IMR-90 (cell line): ENCODE results near the gene KDM5A. TPM values are rescaled to one million over a fixed set of nuclear protein-coding genes. Genes with fewer than 3 reads are reported as not detected.

Source experiments
- ATAC-seq: fragments of 200-7000 bp; cut with Tn5 transposase; 2 replicates; pipeline ENCODE4 v1.9.1; 2020; ENCODE audit warnings: low read depth, mild to moderate bottlenecking, moderate library complexity
- BruUV-seq: library from RNA; stranded (reverse); fragments of 400-500 nt; replicated peaks from 2 replicates; lab custom pipeline; 2021; lab: Mats Ljungman, UMichigan
- CTCF ChIA-PET: fragments of 300-600 bp; formaldehyde crosslinking; extraction: SDS; loops from one replicate; lab custom pipeline; 2021; ENCODE audit warnings: antibody characterized with exemption; lab: Yijun Ruan, JAX
- POLR2A ChIA-PET: fragments of 300-600 bp; sonication (Branson Sonifier 250); formaldehyde crosslinking; loops from one replicate; lab custom pipeline; 2022; ENCODE audit warnings: antibody characterized with exemption; ENCODE audit not compliant: unreplicated experiment; lab: Charles Lee
- DNase-seq: peaks from one replicate; pipeline ENCODE4 v3.0.0; 2013
- H2AFZ ChIP-seq: replicated peaks from 2 replicates; pipeline ENCODE3; 2013; ENCODE audit warnings: low read length, mild to moderate bottlenecking; ENCODE audit not compliant: poor library complexity
- H2AK5ac ChIP-seq: 2 replicates; pipeline ENCODE4 v1.6.1; 2013; ENCODE audit warnings: low read depth, low read length, inconsistent platforms
- H2AK9ac ChIP-seq: replicated peaks from 2 replicates; pipeline ENCODE3; 2013; ENCODE audit warnings: mild to moderate bottlenecking, low read depth, low read length, moderate library complexity; ENCODE audit not compliant: poor library complexity
- H2BK120ac ChIP-seq: 2 replicates; pipeline ENCODE4 v1.6.1; 2013; ENCODE audit warnings: low read depth, low read length, inconsistent platforms
- H2BK15ac ChIP-seq: 3 replicates; pipeline ENCODE4 v1.6.1; 2013; ENCODE audit warnings: low read depth, low read length, inconsistent platforms
- H2BK20ac ChIP-seq: 2 replicates; pipeline ENCODE4 v1.6.1; 2013; ENCODE audit warnings: low read depth, mild to moderate bottlenecking, inconsistent platforms, low read length, moderate library complexity
- H2BK5ac ChIP-seq: 2 replicates; pipeline ENCODE4 v1.6.1; 2013; ENCODE audit warnings: mild to moderate bottlenecking, low read depth, low read length, inconsistent platforms; ENCODE audit not compliant: poor library complexity, severe bottlenecking
- H3K14ac ChIP-seq: replicated peaks from 2 replicates; pipeline ENCODE4 v1.6.1; 2013; ENCODE audit warnings: low read depth, low read length, inconsistent platforms
- H3K18ac ChIP-seq: 2 replicates; pipeline ENCODE4 v1.6.1; 2013; ENCODE audit warnings: low read depth, low read length, control low read depth
- H3K23ac ChIP-seq: 2 replicates; pipeline ENCODE4 v1.6.1; 2013; ENCODE audit warnings: low read depth, low read length, inconsistent platforms
- H3K27ac ChIP-seq: 2 replicates; pipeline ENCODE4 v1.5.1; 2013; ENCODE audit warnings: mild to moderate bottlenecking, control low read depth, low read length; ENCODE audit not compliant: insufficient read depth
- H3K27me3 ChIP-seq: 2 replicates; pipeline ENCODE4 v1.6.1; 2013; ENCODE audit warnings: low read length; ENCODE audit not compliant: control insufficient read depth, insufficient read depth
- H3K36me3 ChIP-seq: 2 replicates; pipeline ENCODE4 v1.6.1; 2013; ENCODE audit warnings: low read length, mixed read lengths; ENCODE audit not compliant: control insufficient read depth, insufficient read depth
- H3K4ac ChIP-seq: 2 replicates; pipeline ENCODE4 v1.6.1; 2013; ENCODE audit warnings: low read depth, low read length, inconsistent platforms
- H3K4me1 ChIP-seq: 2 replicates; pipeline ENCODE4 v1.6.1; 2013; ENCODE audit warnings: low read length, mixed read lengths; ENCODE audit not compliant: control insufficient read depth, insufficient read depth
- H3K4me2 ChIP-seq: 2 replicates; pipeline ENCODE4 v1.6.1; 2013; ENCODE audit warnings: low read depth, mild to moderate bottlenecking, control low read depth, low read length, moderate library complexity
- H3K4me3 ChIP-seq: 2 replicates; pipeline ENCODE4 v1.5.1; 2013; ENCODE audit warnings: low read depth, mild to moderate bottlenecking, control low read depth, low read length, moderate library complexity; ENCODE audit not compliant: insufficient read depth
- H3K56ac ChIP-seq: 2 replicates; pipeline ENCODE4 v1.6.1; 2013; ENCODE audit warnings: low read length, inconsistent platforms; ENCODE audit not compliant: insufficient read depth; ENCODE audit errors: extremely low read depth
- H3K79me1 ChIP-seq, 2 experiments: 2 replicates each; pipeline ENCODE4 v1.6.1; 2013; ENCODE audit warnings: low read length in 2 of 2, inconsistent platforms in 1 of 2, low read depth in 1 of 2
- H3K9ac ChIP-seq: 2 replicates; pipeline ENCODE4 v1.6.1; 2013; ENCODE audit warnings: low read depth, low read length, control low read depth
- H3K9me1 ChIP-seq: 2 replicates; pipeline ENCODE4 v1.6.1; 2013; ENCODE audit warnings: low read length, inconsistent platforms; ENCODE audit not compliant: insufficient read depth
- H3K9me3 ChIP-seq: 2 replicates; pipeline ENCODE4 v1.6.1; 2013; ENCODE audit warnings: low read length; ENCODE audit not compliant: control insufficient read depth, insufficient read depth
- H4K20me1 ChIP-seq: 2 replicates; pipeline ENCODE4 v1.6.1; 2013; ENCODE audit warnings: low read length, inconsistent platforms; ENCODE audit not compliant: insufficient read depth
- H4K5ac ChIP-seq: 2 replicates; pipeline ENCODE4 v1.6.1; 2013; ENCODE audit warnings: mild to moderate bottlenecking, low read depth, low read length, control low read depth
- H4K8ac ChIP-seq, 2 experiments: 2 replicates each; pipeline ENCODE4 v1.6.1; 2013; ENCODE audit warnings: low read depth in 2 of 2, low read length in 2 of 2, control low read depth in 1 of 2, inconsistent platforms in 1 of 2
- H4K91ac ChIP-seq: 2 replicates; pipeline ENCODE4 v1.6.1; 2013; ENCODE audit warnings: low read depth, low read length, inconsistent platforms; ENCODE audit not compliant: insufficient read depth
- BHLHE40 ChIP-seq: fragments of 150-350 bp; IDR thresholded peaks from 2 replicates; pipeline ENCODE4 v1.6.1; 2016; ENCODE audit warnings: mild to moderate bottlenecking, low read depth, low read length
- CEBPB ChIP-seq: IDR thresholded peaks from 2 replicates; pipeline ENCODE4 v1.6.1; 2012; ENCODE audit warnings: low read depth, low read length, improper control_type of control experiment
- NFE2L2 ChIP-seq: fragments of 150-350 bp; IDR thresholded peaks from 2 replicates; pipeline ENCODE4 v1.6.1; 2016; ENCODE audit warnings: low read depth, mild to moderate bottlenecking, low read length
- POLR2A ChIP-seq: IDR thresholded peaks from 2 replicates; pipeline ENCODE4 v1.6.1; 2012; ENCODE audit warnings: mild to moderate bottlenecking, low read depth, low read length
- RAD21 ChIP-seq: IDR thresholded peaks from 2 replicates; pipeline ENCODE4 v1.6.1; 2012; ENCODE audit warnings: low read length, improper control_type of control experiment
- RCOR1 ChIP-seq: IDR thresholded peaks from 2 replicates; pipeline ENCODE4 v1.6.1; 2012; ENCODE audit warnings: mild to moderate bottlenecking, low read length, improper control_type of control experiment; ENCODE audit not compliant: insufficient replicate concordance
- SMC3 ChIP-seq: fragments of 150-350 bp; IDR thresholded peaks from 2 replicates; pipeline ENCODE4 v1.6.1; 2016; ENCODE audit warnings: low read depth, mild to moderate bottlenecking, antibody characterized with exemption, low read length, moderate library complexity
- WGBS, 2 experiments: methylation state at CpG; one replicate each; pipeline versions ENCODE4 v1.1.5 to v1.1.7; 2013; ENCODE audit warnings: missing lambda C conversion rate in 2 of 2; ENCODE audit not compliant: insufficient read length in 1 of 2; ENCODE audit errors: extremely low coverage in 2 of 2; 5-methylcytosine and 5-hydroxymethylcytosine counted together
- dilution Hi-C: fragments of 300-500 bp; cut with HindIII; formaldehyde crosslinking; loops from one replicate; pipeline ENCODE4 v1.14.3; 2018; ENCODE audit warnings: low sequenced_read_pairs; ENCODE audit not compliant: unreplicated experiment
- in situ Hi-C: fragments of 300-500 bp; cut with MboI; formaldehyde crosslinking; loops from 3 replicates; pipeline ENCODE4 v1.14.3; 2019; ENCODE audit warnings: low sequenced_read_pairs, inconsistent platforms, mixed read lengths
- intact Hi-C: fragments of 100-400 bp; cut with micrococcal nuclease; formaldehyde crosslinking; loops from 2 replicates; pipeline ENCODE4 v1.10.0; 2022
- polyA plus RNA-seq, 3 experiments: library from polyadenylated mRNA; depleted of rRNA; stranded (reverse); fragments of >200 nt; gene quantifications; 2 replicates each; pipeline ENCODE4 v1.2.3, GENCODE V29; 2012; ENCODE audit warnings: low replicate concordance in 1 of 3
- total RNA-seq: library from RNA; depleted of rRNA; stranded (reverse); fragments of >200 nt; gene quantifications from 2 replicates; pipeline ENCODE4 v1.2.3, GENCODE V29; 2012
- TF ChIP-seq, protein P1 (sequence below): fragments of 150-350 bp; IDR thresholded peaks from 2 replicates; pipeline ENCODE4 v1.6.1; 2016; ENCODE audit warnings: low read depth, mild to moderate bottlenecking, low read length, moderate library complexity, borderline replicate concordance

Gene KDM5A
- total and polyA plus RNA-seq, 2 of the 4 experiments (the other 2 are of a cell fraction), result 7.9 to 95.9 TPM

DNA sequence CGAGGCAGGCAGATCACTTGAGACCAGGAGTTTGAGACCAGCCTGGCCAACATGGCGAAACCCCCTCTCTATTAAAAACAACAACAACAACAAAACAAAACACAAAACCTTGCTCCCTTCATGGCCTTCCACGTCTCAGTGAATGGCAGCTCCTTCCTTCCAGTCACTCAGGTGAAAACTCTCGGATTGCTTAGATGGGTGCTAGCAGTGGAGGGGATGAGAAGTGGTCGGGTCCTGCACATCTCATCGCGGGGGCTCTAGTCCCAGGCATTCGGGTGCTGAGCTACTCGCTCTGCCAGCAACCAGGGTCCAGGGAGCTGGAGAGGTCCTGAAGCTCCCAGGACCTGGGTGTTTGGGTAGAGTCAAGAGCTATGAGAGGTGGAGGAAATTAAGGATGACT, 134.2 kb downstream of the KDM5A start:
- dilution Hi-C loops (no loop called here), in situ Hi-C loops (no loop called here), intact Hi-C loops (no loop called here)
- H4K8ac ChIP-seq, result no peak overlapping the region
- CTCF ChIA-PET, result interaction anchor here (0.6 kb wide), 1 partner anchor 12 kb away, joined by 3 read pairs; no protein-coding TSS in a partner anchor
- no peak overlapping the region for H3K56ac ChIP-seq
- H4K20me1 ChIP-seq, result no peaks in the 10 kb centered on the region
- DNase-seq, result no peak
- H4K5ac ChIP-seq, result no peak overlapping the region
- POLR2A ChIA-PET, result no interaction called here
- no peak overlapping the region for H3K4me3 ChIP-seq
- no peak overlapping the region for H3K18ac ChIP-seq
- no peak overlapping the region for H2BK20ac ChIP-seq
- H3K23ac ChIP-seq, result no peak overlapping the region
- H3K79me1 ChIP-seq, result no peaks in the 10 kb centered on the region
- BruUV-seq, result no TSS peak
- H3K9me3 ChIP-seq, result no peaks in the 10 kb centered on the region
- no peak overlapping the region for H3K14ac ChIP-seq
- H3K4me1 ChIP-seq, result no peaks in the 10 kb centered on the region
- no peak for TF ChIP-seq NFE2L2
- TF ChIP-seq RAD21, result no peak
- no peak for TF ChIP-seq POLR2A
- TF ChIP-seq RCOR1, result no peak
- TF ChIP-seq, protein P1, sequence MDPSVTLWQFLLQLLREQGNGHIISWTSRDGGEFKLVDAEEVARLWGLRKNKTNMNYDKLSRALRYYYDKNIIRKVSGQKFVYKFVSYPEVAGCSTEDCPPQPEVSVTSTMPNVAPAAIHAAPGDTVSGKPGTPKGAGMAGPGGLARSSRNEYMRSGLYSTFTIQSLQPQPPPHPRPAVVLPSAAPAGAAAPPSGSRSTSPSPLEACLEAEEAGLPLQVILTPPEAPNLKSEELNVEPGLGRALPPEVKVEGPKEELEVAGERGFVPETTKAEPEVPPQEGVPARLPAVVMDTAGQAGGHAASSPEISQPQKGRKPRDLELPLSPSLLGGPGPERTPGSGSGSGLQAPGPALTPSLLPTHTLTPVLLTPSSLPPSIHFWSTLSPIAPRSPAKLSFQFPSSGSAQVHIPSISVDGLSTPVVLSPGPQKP, result no peak
- no peak for TF ChIP-seq CEBPB
- TF ChIP-seq BHLHE40, result no peak
- TF ChIP-seq SMC3, result no peak
- H3K4me2 ChIP-seq, result no peak overlapping the region
- ATAC-seq, result no peak
- no peak overlapping the region for H2AK5ac ChIP-seq
- H2AFZ ChIP-seq, result no peak overlapping the region
- no CpG with 5 or more reads among the region's 9 CpGs for WGBS, 2 experiments
- no peak overlapping the region for H4K91ac ChIP-seq
- no peak overlapping the region for H3K4ac ChIP-seq
- H2BK5ac ChIP-seq, result no peak overlapping the region
- no peak overlapping the region for H2BK15ac ChIP-seq
- H2BK120ac ChIP-seq, result no peak overlapping the region
- no peak overlapping the region for H3K27ac ChIP-seq
- H3K27me3 ChIP-seq, result peaks cover 53% of the 10 kb centered on the region
- no peak overlapping the region for H3K9ac ChIP-seq
- H3K36me3 ChIP-seq, result no peaks in the 10 kb centered on the region
- no peak overlapping the region for H2AK9ac ChIP-seq
- 0 out of 2 replicates have a peak, but pooled peaks cover 2% of the 10 kb centered on the region for H3K9me1 ChIP-seq
